ENCODE results near the gene GRM7. TPM values are rescaled to one million over a fixed set of nuclear protein-coding genes. Genes with fewer than 3 reads are reported as not detected.

Gene GRM7
- total RNA-seq, 1 donor from 2014 or later: 0.16 TPM

- no peak for DNase-seq (ENCODE audit: low spot score)
These were observed 848.6 kb downstream of the GRM7 start for GRCh38 chr3:7709376-7710082.

GRCh38 chr3:7710284-7710683, 849.4 kb downstream of the GRM7 start:
- DNase-seq (ENCODE audit: low spot score): no peak

DNA sequence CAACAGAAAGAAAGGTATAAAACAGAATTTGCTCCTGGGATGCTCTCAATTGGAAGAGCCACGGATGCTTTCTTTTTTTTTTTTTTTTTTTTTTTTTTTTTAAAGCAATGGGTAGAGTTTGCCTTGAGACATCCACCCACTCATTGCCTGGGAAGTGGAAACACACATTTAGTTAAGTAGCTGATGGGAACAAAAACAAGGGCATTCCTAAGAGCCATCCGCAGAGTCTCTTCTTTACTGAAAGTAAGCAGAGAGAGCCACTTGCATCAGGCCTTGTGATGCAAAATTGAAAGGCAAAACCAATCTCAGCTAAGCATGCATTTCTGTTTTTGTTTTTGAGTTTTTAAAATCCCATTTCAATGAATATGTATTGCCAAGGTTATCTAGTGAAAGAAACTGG, 852.8 kb downstream of the GRM7 start:
- no peak for DNase-seq (ENCODE audit: low spot score)

DNA sequence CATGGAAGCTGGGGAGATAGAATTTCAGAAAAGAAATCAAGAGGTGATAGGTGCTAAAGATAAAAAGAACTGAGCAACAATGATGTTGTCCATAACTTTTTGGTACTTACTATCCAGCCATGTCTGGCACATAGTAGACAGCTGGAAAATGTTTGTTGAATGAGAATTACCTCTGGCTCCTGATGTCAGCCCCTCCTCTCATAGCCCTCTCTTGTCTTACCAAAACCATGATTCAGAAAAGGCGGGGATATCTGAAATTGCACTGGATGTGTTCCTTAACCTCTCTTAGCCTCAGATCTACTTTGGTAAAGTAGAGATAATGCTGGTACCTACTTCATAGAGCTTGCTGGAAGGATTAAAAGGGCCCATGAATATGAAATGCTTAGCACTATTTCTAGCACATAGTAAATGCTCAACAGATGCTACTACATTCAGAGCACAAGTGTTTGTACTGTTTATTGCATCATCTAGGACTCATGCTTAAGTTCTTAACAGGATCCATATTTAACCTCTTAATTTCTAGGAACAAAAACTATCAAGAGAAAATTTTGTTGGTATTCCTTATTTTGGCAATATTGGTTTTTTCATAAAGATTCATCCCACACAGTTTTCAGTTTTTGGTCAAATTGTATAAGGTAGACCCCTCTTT, 859.9 kb downstream of the GRM7 start:
- no peak for DNase-seq (ENCODE audit: low spot score)

DNA sequence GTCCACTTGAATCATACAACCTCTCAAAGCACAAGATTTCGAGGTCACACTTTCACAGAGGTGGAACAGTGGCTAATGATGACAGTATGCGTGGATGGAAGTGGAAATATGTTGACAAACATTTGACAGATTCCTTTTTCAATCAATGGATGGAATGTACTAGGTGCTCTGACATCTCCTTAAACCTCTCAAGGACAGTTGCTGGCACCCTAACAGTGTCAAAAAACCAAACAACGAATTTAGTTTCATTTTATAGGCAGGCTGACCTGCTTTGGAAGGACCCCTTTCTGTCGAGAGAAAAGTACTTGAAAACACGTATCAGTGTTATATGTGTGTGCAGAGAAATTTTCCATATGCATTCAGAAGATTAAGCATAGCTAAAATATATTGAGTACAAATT, 861.0 kb downstream of the GRM7 start:
- no peak for DNase-seq (ENCODE audit: low spot score)

GRCh38 chr3:7728566-7729519, 867.9 kb downstream of the GRM7 start:
- no peak for DNase-seq (ENCODE audit: low spot score)

DNA sequence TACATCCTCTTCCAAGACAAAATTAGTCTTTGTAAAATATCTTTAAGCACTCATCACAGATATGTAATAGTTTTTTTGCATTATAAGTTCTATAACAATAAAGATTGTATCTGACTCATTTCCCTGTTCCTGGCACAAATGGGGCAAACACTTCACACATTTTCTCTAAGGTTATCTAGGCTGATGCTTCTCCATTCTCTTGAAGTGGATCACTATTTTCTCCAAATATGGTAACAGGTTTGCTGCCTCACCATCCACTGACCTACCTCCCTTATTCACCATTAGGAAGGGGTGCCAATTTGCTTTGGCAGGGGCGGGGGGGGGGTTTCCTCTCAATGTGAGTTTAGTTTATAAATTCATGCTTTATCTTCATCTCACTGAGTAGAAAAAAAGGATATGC, 873.0 kb downstream of the GRM7 start:
- no peak for DNase-seq (ENCODE audit: low spot score)

- no peak for DNase-seq (ENCODE audit: low spot score)
These were observed 873.5 kb downstream of the GRM7 start for GRCh38 chr3:7734456-7734855.

GRCh38 chr3:7737263-7737662, 876.3 kb downstream of the GRM7 start:
- DNase-seq (ENCODE audit: low spot score): no peak

- DNase-seq (ENCODE audit: low spot score): no peak
These were observed 878.8 kb downstream of the GRM7 start for GRCh38 chr3:7739754-7740153.

DNA sequence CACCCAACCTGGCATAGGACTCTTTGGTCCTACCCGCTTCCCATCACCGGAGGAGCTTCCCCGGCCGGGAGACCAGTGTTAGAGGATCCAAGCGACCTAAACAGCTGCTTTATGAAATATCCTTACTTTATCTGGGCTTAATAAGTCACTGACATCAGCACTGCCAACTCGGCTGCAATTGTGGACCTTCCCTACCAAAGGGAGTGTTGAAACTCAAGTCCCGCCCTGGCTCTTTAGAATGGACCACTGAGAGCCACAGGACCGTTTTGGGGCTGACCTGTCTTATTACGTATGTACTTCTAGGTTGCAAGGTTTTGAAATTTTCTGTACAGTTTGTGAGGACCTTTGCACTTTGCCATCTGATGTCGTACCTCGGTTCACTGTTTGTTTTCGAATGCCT, 879.5 kb downstream of the GRM7 start:
- DNase-seq (ENCODE audit: low spot score): no peak

DNA sequence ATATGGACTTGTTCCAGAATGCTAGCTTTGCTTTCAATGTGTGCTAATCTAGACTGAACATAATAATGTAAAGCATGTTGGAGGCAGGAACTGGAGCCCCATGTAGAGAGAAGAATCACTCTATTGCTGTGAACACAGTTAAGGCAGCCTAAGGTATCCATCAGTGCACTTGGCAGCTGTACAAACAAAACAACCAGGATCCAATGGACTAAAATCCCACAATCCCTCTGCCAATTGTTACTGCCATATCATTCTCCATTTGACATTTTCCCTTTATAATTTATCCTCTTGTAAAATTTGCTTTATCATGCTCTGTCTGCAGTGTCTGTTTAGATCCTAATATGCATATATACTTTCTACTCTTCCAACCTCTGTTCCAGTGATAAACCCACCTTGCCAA, 883.9 kb downstream of the GRM7 start:
- DNase-seq (ENCODE audit: low spot score): no peak

DNA sequence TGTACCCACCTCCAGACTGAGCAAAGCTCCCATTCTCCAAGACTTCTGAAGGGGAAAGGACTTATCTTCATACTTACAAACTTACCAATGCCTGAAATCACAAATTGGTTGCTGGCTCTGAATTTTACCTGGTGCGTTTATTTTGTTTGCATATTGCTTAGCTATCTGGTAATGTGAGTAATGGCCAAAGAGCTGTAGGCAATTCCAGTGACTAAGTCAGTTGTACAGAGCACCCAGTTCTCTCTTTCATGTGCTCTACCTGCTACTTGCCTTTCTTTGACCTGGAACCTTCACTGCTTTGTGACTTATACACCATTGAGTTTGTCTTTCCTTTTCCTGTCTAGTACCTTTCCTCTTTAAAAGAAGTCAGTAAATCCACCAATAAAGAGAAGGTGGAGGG, 884.8 kb downstream of the GRM7 start:
- DNase-seq (ENCODE audit: low spot score): no peak

- DNase-seq (ENCODE audit: low spot score): no peak
These were observed 889.2 kb downstream of the GRM7 start for GRCh38 chr3:7749931-7750695.

GRCh38 chr3:7752005-7752404, 891.1 kb downstream of the GRM7 start:
- no peak for DNase-seq (ENCODE audit: low spot score)

GRCh38 chr3:7754653-7755441, 893.9 kb downstream of the GRM7 start:
- DNase-seq (ENCODE audit: low spot score): no peak

DNA sequence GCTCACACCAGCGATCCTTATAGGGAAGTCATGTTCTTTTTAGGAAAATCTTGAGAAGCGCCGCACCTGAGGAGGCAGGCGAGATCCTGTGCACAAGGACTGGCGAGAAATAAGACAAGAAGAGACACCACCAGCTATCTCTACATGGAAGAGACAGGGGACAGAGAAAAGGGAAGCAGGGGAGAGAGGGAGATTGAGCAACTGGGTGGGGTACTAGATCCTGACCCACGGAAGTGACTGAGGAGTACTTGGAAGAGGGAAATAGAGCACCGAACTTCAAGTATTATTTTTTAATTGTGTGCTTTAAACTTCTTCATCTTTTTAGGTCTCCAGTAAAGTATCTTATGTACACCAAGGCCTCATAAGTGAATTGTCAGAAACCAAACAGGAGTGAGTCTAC, 898.7 kb downstream of the GRM7 start:
- no peak for DNase-seq (ENCODE audit: low spot score)

DNA sequence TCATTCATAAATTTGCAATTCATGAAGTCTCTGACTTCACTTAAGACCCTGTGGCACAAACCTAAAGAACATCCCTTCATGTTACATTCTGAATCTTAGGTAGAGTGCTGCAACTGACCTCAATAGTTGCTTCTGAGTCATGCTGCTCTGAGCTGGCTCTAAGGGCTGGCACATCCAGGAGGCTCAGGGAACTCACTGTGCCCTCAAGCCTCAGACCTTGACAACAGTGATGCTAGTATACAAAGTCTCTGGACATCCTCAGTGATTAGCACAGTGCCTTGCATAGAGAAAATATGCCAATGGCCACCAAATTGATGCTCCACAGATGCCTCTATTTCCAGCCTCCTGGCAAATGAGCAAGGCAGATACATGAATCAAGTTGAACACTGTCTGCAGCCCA, 899.8 kb downstream of the GRM7 start:
- DNase-seq (ENCODE audit: low spot score): no peak

GRCh38 chr3:7764115-7764514, 903.2 kb downstream of the GRM7 start:
- no peak for DNase-seq (ENCODE audit: low spot score)

GRCh38 chr3:7766530-7766929, 905.6 kb downstream of the GRM7 start:
- no peak for DNase-seq (ENCODE audit: low spot score)

Measured in mesenteric fat pad (tissue), 1 donor.